ENCODE data around the gene PCDHB16.
"Not testable (repeated sequence)": the region's sequence is repeated elsewhere in the genome, so short reads cannot be mapped to it uniquely, and the experiment has no call there.

PCDHB16 gene

DNA sequence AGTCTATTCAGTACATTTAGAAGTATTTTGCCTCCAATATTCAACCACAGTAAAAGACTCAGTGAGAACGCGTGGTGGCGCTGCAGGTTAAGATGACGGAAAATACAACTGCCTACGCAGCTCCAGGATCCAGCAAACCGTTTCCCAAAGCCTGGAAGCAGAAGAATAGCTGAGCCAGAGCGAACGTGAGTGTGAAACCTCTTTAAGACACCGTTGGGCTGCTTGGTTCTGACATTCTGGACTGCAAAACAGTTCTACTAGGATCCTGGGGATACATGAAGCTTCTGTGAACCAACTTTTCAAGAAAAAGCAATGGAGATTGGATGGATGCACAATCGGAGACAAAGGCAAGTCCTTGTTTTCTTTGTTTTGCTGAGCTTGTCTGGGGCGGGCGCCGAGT is at the start of gene PCDHB16:
PCDHB16 (plus strand) TSS at position 140 of the 400 bp plus-strand sequence; CDS start at position 313, 173 bp downstream.
- no peak for DNase-seq

DNA sequence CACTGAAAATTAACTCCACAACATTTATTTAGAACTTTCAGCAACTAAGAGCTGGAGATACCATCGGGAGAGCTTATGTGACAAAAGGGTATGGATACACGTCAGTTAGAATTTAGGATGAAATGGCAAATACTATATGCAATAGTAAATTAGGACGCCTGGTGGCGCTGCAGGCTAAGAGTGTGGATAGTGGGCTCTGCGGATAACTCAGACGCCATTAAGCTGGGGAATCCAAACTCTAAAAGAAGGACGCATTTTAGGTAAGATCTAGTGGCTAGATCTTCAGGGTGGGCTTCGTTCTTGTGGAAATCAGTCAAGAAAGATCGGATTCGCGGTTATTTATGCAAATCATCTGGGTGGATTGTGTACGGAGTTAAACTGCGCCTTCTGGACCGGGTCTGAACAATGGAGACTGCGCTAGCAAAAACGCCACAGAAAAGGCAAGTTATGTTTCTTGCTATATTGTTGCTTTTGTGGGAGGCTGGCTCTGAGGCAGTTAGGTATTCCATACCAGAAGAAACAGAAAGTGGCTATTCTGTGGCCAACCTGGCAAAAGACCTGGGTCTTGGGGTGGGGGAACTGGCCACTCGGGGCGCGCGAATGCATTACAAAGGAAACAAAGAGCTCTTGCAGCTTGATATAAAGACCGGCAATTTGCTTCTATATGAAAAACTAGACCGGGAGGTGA is 47.0 kb upstream of the PCDHB16 start, which contains the start of gene PCDHB5:
PCDHB5 (plus strand) TSS at position 177 of the 688 bp plus-strand sequence; CDS start at position 406, 229 bp downstream.
- DNase-seq: no peak

DNA sequence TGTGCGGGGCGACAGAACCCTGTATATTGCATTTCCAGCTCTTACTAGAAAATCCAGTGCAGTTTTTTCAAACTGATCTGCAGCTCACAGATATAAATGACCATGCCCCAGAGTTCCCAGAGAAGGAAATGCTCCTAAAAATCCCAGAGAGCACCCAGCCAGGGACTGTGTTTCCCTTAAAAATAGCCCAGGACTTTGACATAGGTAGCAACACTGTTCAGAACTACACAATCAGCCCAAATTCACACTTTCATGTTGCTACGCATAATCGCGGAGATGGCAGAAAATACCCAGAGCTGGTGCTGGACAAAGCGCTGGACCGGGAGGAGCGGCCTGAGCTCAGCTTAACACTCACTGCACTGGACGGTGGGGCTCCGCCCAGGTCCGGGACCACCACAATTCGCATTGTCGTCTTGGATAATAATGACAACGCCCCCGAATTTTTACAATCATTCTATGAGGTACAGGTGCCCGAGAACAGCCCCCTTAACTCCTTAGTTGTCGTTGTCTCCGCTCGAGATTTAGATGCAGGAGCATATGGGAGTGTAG is 46.4 kb upstream of the PCDHB16 start:
- no peak for DNase-seq

DNA sequence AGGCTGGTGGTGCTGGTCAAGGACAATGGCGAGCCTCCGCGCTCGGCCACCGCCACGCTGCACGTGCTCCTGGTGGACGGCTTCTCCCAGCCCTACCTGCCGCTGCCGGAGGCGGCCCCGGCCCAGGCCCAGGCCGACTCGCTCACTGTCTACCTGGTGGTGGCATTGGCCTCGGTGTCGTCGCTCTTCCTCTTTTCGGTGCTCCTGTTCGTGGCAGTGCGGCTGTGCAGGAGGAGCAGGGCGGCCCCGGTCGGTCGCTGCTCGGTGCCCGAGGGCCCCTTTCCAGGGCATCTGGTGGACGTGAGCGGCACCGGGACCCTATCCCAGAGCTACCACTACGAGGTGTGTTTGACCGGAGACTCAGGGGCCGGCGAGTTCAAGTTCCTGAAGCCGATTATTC is 44.8 kb upstream of the PCDHB16 start:
- DNase-seq: not testable (repeated sequence)

DNA sequence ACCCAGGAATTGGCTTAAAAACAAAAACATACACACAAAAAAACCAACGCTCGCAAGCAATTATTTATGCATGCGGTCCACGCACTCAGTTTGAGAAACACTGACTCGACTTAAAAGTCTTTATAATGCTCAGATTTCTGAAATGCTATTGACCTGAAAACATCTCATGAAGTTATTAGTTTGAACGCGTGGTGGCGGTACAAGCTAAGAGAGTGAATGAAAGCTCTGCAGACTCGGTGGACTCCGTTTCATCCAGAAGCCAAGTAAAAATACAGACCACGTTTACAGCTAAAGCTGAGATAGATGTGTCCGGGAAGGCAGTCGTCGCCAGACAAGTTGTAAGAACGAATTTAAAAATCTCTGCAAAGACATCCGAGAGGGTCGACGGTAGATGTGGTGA is 32.4 kb upstream of the PCDHB16 start, which contains the start of gene PCDHB6:
PCDHB6 (plus strand) TSS at position 246 of the 400 bp plus-strand sequence. CDS start 201 bp downstream, outside the sequence.
- DNase-seq: peak; percentile 4

DNA sequence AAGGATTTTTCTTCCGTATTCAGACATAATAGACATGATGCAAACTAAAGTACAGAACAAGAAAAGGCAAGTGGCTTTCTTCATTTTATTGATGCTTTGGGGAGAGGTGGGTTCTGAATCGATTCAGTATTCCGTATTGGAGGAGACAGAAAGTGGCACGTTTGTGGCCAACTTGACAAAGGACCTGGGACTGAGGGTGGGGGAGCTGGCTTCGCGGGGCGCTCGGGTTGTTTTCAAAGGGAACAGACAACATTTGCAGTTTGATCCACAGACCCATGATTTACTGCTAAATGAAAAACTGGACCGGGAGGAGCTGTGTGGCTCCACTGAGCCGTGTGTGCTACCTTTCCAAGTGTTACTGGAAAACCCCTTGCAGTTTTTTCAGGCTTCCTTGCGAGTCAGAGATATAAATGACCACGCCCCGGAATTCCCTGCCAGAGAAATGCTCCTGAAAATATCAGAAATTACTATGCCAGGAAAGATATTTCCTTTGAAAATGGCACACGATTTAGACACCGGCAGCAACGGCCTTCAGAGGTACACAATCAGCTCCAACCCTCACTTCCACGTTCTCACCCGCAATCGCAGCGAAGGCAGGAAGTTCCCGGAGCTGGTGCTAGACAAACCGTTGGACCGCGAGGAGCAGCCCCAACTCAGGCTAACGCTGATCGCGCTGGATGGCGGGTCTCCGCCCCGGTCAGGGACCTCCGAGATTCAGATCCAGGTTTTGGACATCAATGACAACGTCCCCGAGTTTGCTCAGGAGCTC is 31.8 kb upstream of the PCDHB16 start:
- DNase-seq: no peak

DNA sequence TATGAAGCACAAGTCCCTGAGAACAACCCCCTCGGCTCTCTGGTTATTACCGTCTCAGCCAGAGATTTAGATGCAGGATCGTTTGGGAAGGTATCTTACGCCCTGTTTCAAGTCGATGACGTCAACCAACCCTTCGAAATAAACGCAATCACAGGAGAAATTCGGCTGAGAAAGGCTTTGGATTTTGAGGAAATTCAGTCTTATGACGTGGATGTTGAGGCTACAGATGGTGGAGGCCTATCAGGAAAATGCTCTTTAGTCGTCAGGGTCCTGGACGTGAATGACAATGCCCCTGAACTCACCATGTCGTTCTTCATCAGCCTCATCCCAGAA is 31.2 kb upstream of the PCDHB16 start:
- DNase-seq: no peak

DNA sequence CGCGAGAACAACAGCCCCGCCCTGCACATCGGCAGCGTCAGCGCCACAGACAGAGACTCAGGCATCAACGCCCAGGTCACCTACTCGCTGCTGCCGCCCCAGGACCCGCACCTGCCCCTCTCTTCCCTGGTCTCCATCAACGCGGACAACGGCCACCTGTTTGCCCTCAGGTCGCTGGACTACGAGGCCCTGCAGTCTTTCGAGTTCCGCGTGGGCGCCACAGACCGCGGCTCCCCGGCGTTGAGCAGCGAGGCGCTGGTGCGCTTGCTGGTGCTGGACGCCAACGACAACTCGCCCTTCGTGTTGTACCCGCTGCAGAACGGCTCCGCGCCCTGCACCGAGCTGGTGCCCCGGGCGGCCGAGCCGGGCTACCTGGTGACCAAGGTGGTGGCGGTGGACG is 30.6 kb upstream of the PCDHB16 start:
- DNase-seq: not testable (repeated sequence)

DNA sequence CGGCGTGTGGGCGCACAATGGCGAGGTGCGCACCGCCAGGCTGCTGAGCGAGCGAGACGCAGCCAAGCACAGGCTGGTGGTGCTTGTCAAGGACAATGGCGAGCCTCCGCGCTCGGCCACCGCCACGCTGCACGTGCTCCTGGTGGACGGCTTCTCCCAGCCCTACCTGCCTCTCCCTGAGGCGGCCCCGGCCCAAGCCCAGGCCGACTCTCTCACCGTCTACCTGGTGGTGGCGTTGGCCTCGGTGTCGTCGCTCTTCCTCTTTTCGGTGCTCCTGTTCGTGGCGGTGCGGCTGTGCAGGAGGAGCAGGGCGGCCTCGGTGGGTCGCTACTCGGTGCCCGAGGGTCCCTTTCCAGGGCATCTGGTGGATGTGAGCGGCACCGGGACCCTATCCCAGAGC is 30.1 kb upstream of the PCDHB16 start:
- DNase-seq: not testable (repeated sequence)

DNA sequence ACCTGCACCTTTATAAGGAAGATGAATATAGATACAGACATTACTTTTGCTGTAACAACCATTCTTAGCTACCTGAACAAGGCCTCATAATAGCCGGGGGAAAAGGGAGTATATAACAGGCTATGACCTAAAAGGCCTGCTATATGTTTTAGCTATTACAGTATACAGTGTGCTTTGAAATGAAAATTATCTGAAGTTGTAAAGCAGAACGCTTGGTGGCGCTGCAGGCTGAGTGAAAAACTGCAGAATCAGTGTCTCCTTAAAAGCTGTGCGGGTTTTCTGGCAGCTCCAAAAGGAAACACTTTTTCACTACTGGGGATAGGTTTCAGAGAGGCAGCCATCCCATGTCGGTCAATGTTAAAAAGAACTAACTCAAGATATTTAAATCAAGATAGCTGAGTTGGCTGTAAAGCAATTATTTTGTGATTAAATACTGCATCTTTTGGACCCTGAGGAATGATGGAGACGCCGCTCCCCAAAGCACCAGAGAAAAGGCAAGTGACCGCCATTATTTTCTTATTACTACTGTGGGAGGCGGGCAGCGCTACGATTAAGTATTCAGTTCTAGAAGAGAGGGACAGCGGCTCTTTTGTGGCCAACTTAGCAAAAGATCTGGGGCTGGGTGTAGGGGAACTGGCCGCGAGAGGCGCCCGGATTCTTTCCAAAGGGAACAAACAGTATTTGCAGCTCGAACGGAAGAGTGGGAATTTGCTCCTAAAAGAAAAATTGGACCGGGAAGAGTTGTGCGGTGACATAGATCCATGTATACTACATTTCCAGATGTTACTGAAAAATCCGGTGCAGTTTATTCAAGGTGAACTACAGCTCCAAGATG is 26.4 kb upstream of the PCDHB16 start:
- DNase-seq: no peak

DNA sequence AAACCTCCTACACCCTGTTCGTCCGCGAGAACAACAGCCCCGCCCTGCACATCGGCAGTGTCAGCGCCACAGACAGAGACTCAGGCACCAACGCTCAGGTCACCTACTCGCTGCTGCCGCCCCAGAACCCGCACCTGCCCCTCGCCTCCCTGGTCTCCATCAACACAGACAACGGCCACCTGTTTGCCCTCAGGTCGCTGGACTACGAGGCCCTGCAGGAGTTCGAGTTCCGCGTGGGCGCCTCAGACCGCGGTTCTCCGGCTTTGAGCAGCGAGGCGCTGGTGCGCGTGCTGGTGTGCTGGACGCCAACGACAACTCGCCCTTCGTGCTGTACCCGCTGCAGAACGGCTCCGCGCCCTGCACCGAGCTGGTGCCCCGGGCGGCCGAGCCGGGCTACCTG is 24.8 kb upstream of the PCDHB16 start:
- not testable (repeated sequence) for DNase-seq

DNA sequence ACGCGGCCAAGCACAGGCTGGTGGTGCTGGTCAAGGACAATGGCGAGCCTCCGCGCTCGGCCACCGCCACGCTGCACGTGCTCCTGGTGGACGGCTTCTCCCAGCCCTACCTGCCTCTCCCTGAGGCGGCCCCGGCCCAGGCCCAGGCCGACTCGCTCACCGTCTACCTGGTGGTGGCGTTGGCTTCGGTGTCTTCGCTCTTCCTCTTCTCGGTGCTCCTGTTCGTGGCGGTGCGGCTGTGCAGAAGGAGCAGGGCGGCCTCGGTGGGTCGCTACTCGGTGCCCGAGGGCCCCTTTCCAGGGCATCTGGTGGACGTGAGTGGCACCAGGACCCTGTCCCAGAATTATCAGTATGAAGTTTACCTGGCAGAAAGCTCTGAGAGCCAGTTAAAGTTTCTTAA is 24.3 kb upstream of the PCDHB16 start:
- not testable (repeated sequence) for DNase-seq

DNA sequence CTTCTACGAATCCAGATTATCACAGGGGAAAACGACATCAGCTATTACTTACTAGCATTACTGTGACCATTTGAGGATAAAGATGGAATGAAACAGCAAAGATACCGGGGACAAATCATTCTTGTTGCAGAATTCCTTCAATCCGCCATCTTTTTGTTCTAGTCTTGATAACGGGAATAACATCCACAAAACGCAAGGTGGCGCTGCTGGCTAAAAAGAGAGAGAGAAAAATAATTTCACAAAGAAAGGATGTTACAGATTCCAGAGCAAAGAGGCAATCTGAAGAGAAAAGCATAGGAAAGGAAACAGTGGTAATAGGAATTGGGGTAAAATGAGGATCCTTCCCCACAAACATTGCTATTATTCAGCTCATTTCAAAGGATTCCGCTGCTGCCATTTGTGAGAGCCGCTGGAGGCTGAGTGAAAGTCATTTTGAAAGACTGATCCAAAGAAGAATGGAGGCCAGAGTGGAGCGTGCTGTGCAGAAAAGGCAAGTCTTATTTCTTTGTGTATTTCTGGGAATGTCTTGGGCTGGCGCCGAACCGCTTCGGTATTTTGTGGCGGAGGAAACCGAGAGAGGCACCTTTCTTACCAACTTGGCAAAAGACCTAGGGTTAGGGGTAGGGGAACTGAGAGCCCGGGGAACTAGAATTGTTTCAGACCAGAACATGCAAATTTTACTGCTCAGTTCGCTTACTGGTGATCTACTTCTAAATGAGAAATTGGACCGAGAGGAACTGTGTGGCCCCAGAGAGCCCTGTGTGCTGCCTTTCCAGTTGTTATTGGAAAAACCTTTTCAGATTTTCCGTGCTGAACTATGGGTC is 9.6 kb upstream of the PCDHB16 start, which contains the start of gene PCDHB7:
PCDHB7 (plus strand) TSS at position 264 of the 824 bp plus-strand sequence; CDS start at position 456, 192 bp downstream.
- no peak for DNase-seq

DNA sequence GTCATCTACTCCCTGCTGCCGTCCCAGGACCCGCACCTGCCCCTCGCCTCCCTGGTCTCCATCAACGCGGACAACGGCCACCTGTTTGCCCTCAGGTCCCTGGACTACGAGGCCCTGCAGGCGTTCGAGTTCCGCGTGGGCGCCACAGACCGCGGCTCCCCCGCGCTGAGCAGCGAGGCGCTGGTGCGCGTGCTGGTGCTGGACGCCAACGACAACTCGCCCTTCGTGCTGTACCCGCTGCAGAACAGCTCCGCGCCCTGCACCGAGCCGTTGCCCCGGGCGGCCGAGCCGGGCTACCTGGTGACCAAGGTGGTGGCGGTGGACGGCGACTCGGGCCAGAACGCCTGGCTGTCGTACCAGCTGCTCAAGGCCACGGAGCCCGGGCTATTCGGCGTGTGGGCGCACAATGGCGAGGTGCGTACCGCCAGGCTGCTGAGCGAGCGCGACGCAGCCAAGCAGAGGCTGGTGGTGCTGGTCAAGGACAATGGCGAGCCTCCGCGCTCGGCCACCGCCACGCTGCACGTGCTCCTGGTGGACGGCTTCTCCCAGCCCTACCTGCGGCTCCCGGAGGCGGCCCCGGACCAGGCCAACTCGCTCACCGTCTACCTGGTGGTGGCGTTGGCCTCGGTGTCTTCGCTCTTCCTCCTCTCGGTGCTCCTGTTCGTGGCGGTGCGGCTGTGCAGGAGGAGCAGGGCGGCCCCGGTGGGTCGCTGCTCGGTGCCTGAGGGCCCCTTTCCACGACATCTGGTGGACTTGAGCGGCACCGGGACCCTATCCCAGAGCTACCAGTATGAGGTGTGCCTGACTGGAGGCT is 7.7 kb upstream of the PCDHB16 start:
- DNase-seq: not testable (repeated sequence)

DNA sequence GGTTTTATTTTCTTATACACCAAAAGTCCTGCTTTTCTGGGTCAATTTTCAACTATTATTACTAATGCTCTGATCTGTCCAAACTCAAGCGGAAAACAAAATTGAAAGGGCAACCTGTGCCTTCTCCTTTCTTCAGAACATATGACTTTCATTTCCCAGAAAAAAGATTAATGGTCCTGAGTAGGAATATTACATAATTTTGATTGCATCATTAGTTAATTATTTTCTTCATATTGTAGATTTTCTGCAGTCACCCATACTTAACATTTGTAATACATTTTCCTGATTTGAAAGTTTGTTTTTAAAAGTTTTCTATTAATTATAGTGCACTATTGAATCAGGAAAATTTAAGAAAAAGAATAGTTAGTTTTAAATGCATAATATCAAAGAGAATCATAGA is 6.3 kb upstream of the PCDHB16 start:
- no peak for DNase-seq

DNA sequence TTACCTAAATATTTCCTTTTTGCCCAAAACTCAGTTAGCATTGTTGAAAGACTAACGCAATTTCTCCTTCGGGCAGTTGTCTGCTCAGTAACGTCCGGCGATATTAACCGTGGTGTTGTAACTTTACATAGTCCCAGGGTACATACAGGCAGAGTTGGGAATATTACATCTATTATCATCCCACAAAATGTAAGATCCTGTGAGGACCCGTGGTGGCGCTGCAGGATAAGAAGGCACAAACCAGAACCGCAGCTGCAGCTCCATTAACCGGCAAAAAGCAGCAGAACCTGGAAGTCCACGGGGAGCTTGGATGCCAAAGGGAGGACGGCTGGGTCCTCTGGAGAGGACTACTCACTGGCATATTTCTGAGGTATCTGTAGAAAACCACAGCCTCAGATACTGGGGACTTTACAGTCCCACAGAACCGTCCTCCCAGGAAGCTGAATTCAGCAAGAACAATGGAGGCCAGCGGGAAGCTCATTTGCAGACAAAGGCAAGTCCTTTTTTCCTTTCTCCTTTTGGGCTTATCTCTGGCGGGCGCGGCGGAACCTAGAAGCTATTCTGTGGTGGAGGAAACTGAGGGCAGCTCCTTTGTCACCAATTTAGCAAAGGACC is 4.5 kb upstream of the PCDHB16 start, which contains the start of gene PCDHB8:
PCDHB8 (plus strand) TSS at position 214 of the 615 bp plus-strand sequence; CDS start at position 459, 245 bp downstream.
- DNase-seq: not testable (repeated sequence)

DNA sequence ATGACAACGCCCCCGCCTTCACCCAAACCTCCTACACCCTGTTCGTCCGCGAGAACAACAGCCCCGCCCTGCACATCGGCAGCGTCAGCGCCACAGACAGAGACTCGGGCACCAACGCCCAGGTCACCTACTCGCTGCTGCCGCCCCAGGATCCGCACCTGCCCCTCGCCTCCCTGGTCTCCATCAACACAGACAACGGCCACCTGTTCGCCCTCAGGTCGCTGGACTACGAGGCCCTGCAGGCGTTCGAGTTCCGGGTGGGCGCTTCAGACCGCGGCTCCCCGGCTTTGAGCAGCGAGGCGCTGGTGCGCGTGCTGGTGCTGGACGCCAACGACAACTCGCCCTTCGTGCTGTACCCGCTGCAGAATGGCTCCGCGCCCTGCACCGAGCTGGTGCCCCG is 2.8 kb upstream of the PCDHB16 start:
- DNase-seq: not testable (repeated sequence)

DNA sequence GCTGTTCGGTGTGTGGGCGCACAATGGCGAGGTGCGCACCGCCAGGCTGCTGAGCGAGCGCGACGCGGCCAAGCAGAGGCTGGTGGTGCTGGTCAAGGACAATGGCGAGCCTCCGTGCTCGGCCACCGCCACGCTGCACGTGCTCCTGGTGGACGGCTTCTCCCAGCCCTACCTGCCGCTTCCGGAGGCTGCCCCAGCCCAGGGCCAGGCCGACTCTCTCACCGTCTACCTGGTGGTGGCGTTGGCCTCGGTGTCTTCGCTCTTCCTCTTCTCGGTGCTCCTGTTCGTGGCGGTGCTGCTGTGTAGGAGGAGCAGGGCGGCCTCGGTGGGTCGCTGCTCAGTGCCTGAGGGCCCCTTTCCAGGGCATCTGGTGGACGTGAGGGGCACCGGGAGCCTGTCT is 2.3 kb upstream of the PCDHB16 start:
- DNase-seq: not testable (repeated sequence)

DNA sequence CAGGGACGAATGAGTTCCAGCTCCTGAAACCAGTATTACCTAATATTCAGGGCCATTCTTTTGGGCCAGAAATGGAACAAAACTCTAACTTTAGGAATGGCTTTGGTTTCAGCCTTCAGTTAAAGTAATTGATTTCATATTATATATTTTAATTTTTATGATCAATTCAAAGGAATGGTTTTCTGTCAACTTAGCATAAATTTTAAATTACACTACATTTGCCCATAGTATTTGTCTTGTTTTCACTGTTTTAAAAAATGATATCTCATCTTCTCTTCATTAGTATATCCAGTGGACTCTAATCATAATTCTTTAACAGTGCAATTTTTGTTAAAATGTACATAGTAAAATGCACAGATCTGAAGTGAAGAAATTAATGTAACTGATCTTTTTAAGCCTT is 1.9 kb upstream of the PCDHB16 start:
- no peak for DNase-seq

All from NCI-H510A (cell line).